Measurements from ENCODE around the gene MOB2.
"Not testable (repeated sequence)": the region's sequence is repeated elsewhere in the genome, so short reads cannot be mapped to it uniquely, and the experiment has no call there.

The MOB2 gene

DNA sequence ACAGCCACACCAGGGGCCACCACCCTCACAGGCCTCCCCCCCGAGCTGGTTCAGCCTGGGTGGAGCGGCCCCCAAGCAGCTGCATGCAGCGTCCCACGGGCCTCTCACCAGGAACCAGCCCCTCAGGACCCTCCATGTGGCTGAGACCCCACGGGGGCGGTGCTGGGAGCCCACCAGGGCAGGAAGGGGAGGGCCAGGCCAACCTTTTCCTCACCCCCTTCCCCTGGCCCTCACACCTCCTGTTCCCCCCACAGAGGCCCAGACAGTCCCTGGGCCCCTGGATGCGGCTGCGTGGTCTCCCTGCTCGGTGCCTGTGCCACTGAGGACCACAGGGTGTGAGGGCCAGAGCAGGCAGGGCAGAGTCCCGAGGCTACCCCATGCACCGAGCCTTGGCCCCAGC lies 46.5 kb downstream of the MOB2 start:
- DNase-seq (ENCODE audit: low spot score), result no peak

DNA sequence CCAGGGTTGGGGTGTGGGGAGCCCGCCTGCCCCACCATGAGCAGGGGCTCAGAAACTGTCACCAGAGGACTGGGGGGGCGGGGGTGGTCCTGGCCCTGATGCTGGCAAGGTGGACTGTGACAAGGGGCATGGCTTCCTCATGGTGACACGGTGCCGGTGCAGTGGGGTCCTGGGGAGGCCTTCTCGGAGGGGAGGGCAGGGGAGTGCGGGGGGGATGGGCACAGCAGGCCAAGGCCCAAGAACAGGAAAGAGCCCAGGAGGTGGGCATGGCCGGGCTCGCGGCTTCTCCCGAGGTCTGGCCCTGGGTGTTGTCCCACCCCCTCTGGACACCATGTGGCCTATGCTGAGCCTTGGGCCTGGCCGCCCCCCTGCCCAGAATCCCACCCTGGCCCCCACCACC lies 47.2 kb downstream of the MOB2 start:
- no peak for DNase-seq (ENCODE audit: low spot score)

DNA sequence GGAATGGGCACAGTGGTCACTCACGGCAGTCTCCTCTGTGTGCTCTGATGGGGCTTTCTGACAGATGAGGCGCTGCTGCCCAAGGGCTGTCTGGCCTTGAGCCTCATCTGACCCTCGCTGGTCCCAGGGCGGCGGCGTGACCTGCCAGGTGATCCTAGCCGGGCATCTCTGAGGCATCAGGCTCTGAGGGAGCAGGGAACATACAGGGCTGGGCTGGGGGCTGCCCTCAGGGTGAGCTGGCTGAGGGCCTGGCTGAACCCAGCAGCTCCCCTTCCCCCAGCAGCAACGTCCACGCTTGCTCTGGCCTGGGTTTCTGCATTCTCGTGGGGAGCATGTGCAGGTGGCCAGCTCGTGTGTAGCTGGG lies 47.6 kb downstream of the MOB2 start:
- DNase-seq (ENCODE audit: low spot score), result no peak

DNA sequence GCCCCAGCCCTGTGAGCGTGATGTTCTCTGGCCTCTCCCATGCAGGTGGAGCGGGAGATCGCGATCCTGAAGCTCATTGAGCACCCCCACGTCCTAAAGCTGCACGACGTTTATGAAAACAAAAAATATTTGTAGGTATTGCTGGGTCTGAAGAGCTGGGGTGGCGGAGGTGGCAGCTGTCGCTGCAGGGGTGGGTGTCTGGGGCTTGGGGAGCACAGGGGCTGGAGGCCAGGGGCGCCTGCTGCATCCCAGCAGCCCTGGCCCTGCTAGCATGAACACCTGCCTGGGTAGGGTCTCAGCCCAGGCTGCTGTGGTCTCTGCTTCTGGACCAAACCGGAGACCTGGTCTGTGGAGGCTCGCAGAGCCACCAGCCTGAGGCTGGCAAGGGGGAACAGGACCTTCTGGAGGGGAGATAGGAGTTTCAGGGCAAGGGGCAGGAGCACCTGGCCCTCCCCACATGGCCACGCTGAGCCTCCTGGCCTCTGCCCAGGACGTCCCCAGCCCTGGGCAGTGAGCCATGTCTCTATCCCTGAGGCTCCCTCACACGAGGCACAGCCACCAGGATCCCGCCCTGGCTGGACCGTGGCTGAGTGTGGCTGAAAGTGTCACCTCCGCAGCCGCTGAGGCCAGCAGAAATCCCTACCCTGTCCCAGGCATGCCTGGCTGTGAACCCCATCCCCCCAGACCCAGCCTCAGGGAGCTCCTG lies 48.2 kb downstream of the MOB2 start:
- no peak for DNase-seq (ENCODE audit: low spot score)

DNA sequence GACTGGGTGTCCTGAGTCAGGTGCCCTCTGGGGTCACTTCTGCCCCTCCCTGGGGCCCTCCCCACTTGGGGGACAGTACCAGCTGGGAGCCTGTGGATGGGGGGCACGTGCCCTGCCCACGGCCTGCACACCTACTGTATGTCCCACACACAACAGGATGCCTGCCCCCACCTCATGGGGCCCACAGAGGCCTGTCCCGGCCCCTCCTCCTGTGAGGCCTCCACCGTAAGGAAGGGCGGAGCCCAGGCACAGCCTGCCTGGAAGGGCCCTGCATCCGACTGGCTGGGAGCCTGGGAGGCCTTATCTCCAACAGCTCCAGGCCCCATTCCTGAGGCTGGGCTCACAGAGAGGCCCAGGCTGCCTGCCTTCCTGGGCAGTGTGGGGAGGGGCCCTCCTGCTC lies 49.1 kb downstream of the MOB2 start:
- DNase-seq (ENCODE audit: low spot score), result peak; percentile 60

DNA sequence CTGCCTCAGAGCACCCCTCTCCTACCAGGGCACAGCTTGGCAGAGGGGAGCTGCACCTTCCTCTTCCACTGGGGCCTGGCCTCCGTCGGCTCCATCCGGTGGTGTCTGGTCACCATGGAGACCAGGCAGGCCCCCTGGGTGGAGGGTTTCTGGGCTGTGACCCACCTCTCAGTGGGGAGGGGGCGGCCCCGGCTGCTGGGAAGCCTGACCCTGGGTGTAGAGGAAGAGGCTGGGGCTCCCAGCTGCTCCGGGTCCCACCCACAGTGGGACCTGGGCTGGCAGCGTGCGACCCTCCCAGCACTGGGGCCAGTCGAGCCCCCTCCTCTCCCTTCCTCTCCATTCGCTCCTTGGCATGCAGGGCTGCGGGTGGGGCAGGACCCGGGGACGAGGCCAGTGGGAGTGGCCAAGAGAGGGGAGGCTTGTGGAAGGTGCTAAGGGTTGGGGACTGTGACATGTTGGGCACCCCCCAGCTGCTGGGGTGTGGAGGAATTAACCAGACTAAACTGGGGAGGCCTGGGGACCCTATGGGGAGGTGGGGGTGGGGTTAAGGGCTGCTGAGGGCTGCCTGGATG lies 50.0 kb downstream of the MOB2 start:
- DNase-seq (ENCODE audit: low spot score), result no peak

DNA sequence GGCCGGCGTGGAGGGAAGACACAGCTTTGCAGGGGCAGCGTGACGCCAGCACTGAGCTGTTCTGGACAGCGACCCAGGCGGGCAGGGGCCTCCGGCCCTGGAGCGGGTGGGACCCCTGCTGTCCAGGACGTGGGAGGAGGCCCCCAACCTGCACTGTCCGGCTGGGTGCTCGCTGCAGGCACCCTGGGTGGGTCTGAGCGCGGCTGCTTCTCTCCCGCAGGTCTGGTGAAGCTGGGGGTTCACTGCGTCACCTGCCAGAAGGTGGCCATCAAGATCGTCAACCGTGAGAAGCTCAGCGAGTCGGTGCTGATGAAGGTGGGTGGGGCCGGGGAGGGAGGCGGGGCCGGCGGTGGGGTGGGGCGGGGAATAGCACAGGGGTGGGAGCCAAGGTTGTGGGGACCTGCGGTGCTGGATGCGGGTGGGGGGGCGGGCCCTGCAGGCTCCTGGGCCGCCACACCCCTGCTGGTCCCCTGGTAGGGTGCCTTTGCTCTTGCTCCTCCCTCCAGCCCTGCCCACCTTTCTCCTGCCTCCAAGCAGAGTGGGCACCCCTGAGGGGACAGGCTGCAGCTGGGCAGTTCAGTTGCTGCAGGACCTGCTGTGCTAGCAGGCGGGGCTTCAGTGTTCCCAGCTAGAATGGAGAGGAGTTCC lies 50.6 kb downstream of the MOB2 start:
- no peak for DNase-seq (ENCODE audit: low spot score)

DNA sequence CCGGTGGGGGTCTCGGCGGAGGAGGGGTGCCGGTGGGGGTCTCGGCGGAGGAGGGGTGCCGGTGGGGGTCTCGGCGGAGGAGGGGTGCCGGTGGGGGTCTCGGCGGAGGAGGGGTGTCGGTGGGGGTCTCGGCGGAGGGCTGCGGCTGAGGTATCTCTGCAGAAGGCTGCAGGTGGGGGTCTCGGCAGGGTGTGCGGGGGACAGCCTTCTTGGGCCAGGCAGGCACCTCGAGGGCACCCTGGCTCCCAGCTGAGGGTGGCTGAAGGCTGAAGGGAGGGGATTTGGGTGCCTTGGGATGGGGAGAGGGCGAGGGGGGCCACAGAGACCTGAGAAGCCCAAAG lies 51.1 kb downstream of the MOB2 start:
- not testable (repeated sequence) for DNase-seq (ENCODE audit: low spot score)

DNA sequence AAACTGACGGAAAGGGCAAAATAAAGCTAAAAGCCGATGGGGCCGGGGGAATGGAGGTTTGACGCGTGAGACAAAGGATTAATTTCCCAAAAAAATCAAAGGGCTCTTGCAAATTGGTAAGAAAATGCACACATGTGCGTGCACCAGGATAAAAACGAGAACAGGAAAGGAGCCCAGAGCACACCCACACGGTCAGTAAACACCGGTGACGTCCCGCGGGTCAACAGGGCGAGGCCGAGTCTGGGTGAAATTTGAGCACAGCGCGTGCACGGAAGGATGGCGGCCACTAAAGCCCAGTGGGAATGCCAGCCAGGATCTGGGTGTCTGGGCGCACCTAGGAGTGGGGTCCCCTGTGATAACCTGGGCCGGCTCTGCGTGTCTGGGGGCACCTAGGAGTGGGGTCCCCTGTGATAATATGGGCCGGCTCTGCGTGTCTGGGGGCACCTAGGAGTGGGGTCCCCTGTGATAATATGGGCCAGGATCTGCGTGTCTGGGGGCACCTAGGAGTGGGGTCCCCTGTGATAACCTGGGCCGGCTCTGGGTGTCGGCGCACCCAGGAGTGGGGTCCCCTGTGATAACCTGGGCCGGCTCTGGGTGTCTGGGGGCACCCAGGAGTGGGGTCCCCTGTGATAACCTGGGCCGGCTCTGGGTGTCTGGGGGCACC lies 52.5 kb downstream of the MOB2 start:
- DNase-seq (ENCODE audit: low spot score), result no peak

DNA sequence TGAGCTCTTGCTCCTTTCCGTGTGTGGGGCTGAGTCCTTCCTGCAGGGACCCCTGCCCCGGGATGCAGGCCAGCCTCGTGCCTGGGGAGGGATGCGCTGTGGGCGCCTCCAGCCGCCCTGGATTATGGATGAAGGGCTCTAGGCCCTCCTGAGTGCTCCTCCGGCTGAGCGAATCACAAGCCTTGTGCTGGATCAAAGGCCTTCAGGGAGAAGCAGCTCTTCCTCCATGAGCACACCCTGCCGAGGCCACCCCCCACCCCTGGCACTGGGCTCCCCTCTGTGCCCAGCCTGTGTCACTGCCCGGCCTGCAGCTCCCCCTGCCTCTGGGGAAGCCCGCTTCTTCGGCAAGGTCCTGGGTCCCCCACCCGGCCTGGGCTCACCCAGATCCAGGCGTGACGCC lies 53.0 kb downstream of the MOB2 start:
- DNase-seq (ENCODE audit: low spot score), result no peak

DNA sequence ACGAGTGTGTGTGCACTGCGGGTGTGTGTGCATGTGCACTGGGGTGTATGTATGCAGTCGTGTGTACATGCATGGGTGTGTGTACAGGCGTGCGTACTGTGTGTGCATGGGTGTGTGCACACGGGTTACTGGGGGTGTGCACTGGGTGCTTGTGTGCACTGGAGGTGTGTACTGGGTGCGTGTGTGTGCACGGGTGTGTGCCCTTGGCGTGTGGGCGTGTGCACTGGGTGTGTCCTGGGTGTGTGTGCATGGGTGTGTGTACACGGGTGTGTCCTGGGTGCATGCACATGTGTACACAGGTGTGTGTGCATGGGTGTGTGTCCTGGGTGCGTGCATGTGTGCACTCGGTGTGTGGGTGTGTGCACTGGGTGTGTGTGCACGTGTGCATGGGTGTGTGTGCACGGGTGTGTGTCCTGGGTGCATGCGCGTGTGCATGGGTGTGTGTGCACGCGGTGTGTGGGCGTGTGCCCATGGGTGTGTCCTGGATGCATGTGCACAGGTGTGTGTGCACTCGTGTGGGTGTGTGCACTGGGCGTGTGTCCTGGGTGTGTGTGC lies 57.7 kb downstream of the MOB2 start:
- no peak for DNase-seq (ENCODE audit: low spot score)

DNA sequence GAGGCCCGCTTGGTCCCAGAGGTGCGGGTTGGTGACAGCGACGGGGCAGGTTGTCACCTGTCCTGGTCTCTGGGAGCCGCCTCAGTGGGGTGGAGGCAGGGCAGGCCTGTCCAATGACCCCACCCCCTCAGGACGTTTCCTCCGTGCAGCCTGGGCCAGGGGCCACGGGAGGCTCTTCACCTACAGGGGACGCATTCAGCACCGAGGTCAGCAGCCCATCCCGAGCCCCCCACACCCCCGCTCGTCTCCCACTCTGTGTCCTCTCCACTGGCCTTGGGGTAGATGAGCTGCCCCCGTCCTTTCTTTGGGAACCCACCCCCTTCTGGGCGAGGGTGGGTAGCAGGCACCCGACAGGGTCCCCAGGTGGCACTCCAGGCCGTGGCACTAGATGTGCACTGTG lies 61.1 kb downstream of the MOB2 start:
- DNase-seq (ENCODE audit: low spot score), result no peak

DNA sequence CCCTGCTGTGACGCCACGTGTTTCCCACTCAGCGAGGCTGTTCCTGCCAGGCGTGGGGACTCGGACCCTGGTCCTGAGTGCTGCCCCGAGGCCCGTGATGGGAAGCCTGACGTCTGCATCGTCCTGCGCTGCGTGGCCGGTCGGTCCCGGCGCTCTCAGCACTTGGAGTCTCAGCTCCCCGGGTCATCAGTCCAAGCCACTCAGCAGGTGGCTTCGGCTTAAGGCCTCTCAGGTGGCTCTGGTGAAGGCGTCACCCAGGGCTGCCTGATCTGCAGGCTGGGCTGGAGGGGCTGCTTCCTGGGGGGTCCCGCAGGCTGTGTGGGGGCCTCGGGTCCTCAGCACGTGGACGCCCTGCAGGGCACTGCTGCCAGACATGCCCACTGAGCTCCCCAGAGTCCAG lies 61.6 kb downstream of the MOB2 start:
- DNase-seq (ENCODE audit: low spot score), result no peak

DNA sequence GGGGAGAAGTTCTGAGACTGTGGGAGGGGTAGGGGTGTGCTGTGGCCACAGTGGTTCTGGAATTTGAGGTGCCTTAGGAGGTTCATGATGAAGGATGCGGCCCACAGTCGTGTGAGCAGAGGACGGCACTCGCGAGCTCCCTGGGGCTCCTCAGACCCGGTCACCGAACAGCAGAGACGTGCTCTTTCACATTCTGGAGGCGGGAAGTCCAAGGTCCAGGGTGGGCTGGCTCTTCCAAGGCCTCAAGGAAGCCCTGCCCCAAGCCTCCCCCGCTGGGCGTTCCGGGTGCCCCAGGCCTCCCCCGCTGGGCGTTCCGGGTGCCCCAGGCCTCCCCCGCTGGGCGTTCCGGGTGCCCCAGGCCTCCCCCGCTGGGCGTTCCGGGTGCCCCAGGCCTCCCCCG lies 63.2 kb downstream of the MOB2 start:
- DNase-seq (ENCODE audit: low spot score), result not testable (repeated sequence)

DNA sequence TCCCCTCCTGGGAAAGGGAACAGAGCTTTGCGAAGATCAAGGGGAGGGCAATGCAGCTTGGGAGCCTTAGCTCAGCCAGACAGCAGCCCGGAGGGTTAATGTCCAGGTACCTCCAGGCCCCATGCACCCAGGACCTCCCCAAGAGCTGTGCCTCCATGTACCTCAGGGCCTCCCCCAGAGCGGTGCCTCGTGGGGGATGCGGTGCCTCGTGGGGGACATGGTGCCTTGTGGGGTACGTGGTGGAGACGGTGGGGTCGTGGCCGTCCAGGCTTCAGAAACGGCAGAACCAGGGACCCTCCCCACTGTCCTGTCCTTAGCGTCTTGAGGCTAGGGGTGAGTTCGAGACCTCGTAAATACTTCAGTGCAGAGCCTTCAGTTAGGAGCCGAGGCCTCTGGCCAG lies 63.6 kb downstream of the MOB2 start:
- DNase-seq (ENCODE audit: low spot score), result no peak

DNA sequence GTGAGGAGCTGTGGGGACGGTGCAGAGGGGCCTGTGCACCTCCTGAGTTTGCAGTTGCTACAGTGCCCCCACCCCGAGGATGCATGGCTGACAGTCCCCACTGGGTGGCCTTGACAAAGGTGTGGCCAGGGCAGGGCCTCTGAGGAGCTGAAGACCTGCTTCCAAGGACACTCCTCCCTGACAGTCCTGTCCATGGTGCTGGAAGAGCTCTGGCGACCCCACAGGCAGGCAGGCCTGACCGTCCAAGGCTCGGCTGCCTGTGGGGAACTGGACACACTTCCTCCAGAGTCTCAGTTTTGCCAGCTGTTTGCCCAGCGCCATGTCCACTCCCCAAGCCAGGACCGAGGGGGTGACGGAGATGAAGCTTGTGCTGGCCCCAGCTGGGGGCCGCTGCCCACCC lies 64.1 kb downstream of the MOB2 start:
- no peak for DNase-seq (ENCODE audit: low spot score)

DNA sequence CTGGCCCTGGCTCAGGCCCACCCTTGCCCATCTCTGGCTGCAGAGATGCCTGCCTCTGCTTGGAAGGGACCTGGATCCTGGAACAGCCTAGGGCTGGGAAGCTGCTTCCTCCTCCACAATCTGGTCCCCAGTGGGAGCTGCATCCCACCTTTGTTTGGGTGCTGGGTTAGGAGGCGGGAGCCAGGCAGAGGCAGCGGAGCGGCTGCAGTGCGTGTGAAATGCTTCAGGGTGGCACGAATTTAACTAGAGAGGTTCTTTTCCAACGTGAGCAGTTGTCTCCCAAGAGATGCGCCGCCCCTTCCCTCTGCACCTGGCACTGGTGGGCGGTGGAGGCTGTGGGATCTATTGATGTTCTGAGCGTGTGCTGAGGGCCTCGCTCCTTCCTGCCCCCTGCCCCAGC lies 65.3 kb downstream of the MOB2 start:
- DNase-seq (ENCODE audit: low spot score), result no peak

DNA sequence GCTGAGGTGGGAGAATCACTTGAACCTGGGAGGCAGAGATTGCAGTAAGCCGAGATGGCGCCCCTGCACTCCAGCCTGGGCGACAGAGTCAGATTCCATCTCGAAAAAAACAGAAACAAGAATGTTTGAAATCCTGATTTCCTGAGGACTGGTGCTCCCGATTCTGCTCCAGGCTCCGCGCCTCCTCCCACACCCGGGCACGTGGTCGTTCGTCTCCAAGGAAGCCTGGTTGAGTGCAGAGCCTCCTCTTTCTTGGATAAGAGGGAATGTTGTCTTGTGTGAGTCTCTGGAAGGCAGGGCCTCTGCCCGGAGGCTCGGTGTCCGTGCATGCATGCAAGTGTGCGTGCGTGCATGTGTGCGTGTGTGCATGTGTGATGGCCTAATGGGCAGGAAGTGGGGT lies 66.8 kb downstream of the MOB2 start:
- no peak for DNase-seq (ENCODE audit: low spot score)

Data from AG08396 (cell line).